ENCODE measurements around the gene RFNG. TPM values are rescaled to one million over a fixed set of nuclear protein-coding genes. Genes with fewer than 3 reads are reported as not detected.

RFNG gene
- total RNA-seq, 4 donors from 2014 or later, result 46.0 to 61.0 (median 50.8) TPM

DNA sequence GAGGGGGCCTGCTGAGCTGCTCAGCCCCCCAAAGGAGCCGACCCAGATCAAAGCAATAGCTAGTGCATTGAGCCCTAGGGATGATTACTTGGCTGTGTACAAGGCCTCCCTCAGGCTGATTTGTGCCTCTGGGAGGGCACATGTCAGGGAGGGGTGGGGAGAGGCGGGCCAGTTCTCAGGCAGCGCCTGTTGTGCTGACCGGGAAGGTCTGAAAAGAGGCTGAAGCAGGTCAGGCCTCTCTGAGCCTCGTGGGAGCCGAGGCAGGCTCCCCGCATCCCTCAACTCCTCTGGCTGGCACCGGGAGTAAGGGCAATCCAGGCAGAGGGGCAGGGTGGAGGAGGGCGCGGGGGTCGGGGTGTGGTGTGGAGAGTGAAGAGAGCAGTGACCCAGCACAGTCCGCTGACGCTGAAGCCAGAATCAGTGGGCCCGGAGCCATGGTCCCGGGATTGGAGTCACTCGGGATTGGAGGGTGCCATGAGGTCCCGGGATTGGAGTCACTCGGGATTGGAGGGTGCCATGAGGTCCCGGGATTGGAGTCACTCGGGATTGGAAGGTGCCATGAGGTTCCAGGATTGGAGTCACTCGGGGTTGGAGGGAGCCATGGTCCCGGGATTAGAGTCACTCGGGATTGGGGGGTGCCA, 17.1 kb downstream of the RFNG start:
- DNase-seq (ENCODE audit: low spot score in 2 of 2), result no peak
- Histone ChIP-seq H3K4me1 (peaks cover 52% of the 10 kb centered on the region), H3K27ac (no peak overlapping the region), H3K36me3 (no peaks in the 10 kb centered on the region), H3K27me3 (peaks cover 7% of the 10 kb centered on the region), H3K4me3 (no peak overlapping the region), H3K9me3 (no peaks in the 10 kb centered on the region)
- TF ChIP-seq, protein P1, sequence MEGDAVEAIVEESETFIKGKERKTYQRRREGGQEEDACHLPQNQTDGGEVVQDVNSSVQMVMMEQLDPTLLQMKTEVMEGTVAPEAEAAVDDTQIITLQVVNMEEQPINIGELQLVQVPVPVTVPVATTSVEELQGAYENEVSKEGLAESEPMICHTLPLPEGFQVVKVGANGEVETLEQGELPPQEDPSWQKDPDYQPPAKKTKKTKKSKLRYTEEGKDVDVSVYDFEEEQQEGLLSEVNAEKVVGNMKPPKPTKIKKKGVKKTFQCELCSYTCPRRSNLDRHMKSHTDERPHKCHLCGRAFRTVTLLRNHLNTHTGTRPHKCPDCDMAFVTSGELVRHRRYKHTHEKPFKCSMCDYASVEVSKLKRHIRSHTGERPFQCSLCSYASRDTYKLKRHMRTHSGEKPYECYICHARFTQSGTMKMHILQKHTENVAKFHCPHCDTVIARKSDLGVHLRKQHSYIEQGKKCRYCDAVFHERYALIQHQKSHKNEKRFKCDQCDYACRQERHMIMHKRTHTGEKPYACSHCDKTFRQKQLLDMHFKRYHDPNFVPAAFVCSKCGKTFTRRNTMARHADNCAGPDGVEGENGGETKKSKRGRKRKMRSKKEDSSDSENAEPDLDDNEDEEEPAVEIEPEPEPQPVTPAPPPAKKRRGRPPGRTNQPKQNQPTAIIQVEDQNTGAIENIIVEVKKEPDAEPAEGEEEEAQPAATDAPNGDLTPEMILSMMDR (IDR thresholded peaks at IDR 0.05), result no peak
- TF ChIP-seq EP300 (IDR thresholded peaks at IDR 0.05), result no peak
- no peak for TF ChIP-seq POLR2AphosphoS5 (IDR thresholded peaks at IDR 0.05)
- TF ChIP-seq POLR2A (IDR thresholded peaks at IDR 0.05), result no peak
- 80% methylated on average over 20 of the region's 23 CpGs for WGBS

DNA sequence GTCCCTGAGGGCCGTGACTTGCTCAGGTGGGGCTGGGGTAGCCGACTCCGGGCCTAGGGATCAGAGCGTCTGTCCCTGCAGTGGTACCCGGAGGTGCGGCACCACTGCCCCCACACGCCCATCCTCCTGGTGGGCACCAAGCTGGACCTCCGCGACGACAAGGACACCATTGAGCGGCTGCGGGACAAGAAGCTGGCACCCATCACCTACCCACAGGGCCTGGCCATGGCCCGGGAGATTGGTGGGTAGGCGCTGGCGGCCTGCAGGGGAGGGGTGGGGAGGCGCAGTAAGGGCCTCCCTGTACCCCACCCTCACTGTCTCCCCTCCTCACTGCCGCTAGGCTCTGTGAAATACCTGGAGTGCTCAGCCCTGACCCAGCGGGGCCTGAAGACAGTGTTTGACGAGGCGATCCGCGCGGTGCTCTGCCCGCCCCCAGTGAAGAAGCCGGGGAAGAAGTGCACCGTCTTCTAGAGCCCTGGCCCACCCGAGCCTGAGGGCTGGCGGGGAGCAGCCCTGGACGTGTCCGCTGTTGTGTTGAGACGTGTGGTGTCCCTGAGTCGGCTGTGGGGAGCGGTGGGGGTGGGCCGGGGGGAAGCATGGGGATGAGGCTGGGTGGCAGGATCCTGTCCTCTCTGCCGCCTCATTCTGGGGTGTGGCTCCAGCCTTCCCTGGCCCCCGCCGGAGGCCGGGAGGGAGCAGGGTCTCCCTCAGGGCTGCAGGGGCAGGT, 18.1 kb downstream of the RFNG start:
- peaks cover 7% of the 10 kb centered on the region for H3K27me3 ChIP-seq
- H3K9me3 ChIP-seq, result no peaks in the 10 kb centered on the region
- 67% methylated on average over 3 of the region's 38 CpGs for WGBS
- no peak for DNase-seq (ENCODE audit: low spot score in 2 of 2)
- TF ChIP-seq, protein P1 (IDR thresholded peaks at IDR 0.05), result no peak
- TF ChIP-seq EP300 (IDR thresholded peaks at IDR 0.05), result no peak
- no peak for TF ChIP-seq POLR2A (IDR thresholded peaks at IDR 0.05)
- no peak for TF ChIP-seq POLR2AphosphoS5 (IDR thresholded peaks at IDR 0.05)
- H3K27ac ChIP-seq, result no peak overlapping the region
- peaks cover 48% of the 10 kb centered on the region for H3K4me1 ChIP-seq
- H3K4me3 ChIP-seq, result no peak overlapping the region
- no peaks in the 10 kb centered on the region for H3K36me3 ChIP-seq

DNA sequence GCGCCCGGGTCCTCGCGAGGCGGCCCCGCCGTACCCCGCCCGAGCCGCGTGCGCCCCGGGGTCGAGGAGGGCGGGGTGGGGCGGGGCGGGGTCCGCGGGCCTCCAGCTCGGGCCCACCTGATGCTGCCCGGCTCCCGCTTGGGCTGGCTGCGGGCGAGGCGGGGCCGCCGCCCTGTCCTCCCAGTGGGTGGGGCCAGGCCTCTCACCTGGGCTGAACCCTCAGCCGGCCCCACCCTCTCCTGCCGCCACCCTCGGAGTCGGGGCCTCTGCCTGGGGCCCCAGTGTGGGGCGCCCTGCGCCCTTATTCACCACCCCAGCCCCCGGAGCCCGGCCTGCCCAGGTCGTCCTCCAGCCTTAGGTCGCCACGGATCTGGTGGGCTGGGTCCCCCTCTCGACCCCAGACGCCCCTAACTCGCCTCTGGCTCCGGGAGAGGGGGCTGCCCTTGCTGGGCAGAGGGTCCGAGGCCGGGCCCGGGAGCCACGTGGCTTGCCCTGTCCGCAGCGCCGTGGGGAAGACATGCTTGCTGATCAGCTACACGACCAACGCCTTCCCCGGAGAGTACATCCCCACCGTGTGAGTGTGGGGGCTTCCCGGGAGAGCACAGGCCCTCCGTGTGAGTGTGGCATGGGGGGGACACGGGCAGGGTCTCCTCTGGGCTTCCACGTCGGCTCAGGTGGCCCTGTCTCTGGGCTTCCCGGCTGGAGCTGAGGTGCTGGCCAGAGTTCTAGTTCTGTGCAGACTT, 19.6 kb downstream of the RFNG start:
- peaks cover 44% of the 10 kb centered on the region for H3K4me1 ChIP-seq
- no peak overlapping the region for H3K27ac ChIP-seq
- no peak for DNase-seq (ENCODE audit: low spot score in 2 of 2)
- TF ChIP-seq, protein P1 (IDR thresholded peaks at IDR 0.05), result no peak
- TF ChIP-seq POLR2A (IDR thresholded peaks at IDR 0.05) (no peak), EP300 (IDR thresholded peaks at IDR 0.05) (no peak), POLR2AphosphoS5 (IDR thresholded peaks at IDR 0.05) (no peak)
- no peaks in the 10 kb centered on the region for H3K36me3 ChIP-seq
- peak overlapping the region; percentile 64 for H3K4me3 ChIP-seq
- no peaks in the 10 kb centered on the region for H3K9me3 ChIP-seq
- WGBS, result 15% methylated on average over 11 of the region's 59 CpGs
- H3K27me3 ChIP-seq, result peaks cover 7% of the 10 kb centered on the region

DNA sequence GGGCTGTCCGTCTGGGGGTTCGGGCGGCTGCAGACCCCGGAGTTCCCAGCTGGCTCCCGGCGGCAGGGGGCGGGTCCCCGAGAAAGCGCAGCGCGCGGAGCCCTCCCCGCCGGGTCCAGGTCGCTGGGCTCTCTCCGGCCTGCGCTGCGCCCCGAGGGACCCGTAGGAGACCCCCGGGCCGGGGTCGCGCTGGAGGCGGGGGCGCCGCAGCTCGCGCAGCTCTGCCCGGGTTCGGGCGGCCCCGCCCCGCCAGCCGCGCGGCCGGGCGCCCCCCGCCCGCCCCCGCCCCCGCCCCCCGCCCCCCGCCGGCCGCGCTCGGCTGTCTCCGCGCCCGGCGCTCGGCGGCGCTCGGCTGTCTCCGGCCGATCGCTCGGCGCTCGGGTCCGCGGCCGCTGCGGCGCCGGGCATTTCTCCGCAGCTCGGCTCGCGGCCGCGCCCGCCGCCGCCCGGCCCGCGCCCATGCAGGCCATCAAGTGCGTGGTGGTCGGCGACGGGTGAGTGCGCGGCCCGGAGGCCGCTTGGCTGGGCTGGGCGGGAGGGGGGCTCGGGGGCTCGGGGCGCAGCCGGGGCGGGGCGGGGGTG, 20.2 kb downstream of the RFNG start, which contains the start of gene RAC3:
Gene RAC3, plus strand, starts transcription at position 376 of the 582 bp plus-strand sequence. Its CDS starts 84 bp downstream, at position 460.
- H3K36me3 ChIP-seq, result no peaks in the 10 kb centered on the region
- WGBS, result no CpG with 5 or more reads among the region's 96 CpGs
- H3K27me3 ChIP-seq, result peaks cover 7% of the 10 kb centered on the region
- no peak for TF ChIP-seq POLR2A (IDR thresholded peaks at IDR 0.05)
- TF ChIP-seq POLR2AphosphoS5 (IDR thresholded peaks at IDR 0.05), result no peak
- TF ChIP-seq, protein P1 (IDR thresholded peaks at IDR 0.05), result no peak
- TF ChIP-seq EP300 (IDR thresholded peaks at IDR 0.05), result no peak
- peak within 1 kb of the TSS; percentile 77 for H3K27ac ChIP-seq
- DNase-seq (ENCODE audit: low spot score in 2 of 2), result no peak
- H3K4me1 ChIP-seq, result peaks cover 37% of the 10 kb centered on the region
- H3K4me3 ChIP-seq, result peak within 1 kb of the TSS; percentile 64
- no peaks in the 10 kb centered on the region for H3K9me3 ChIP-seq

Measured in suprapubic skin (tissue), 4 donors.